Erythroblast (primary cell): ENCODE data around the gene NPM3.
"Not testable (repeated sequence)": the region's sequence is repeated elsewhere in the genome, so short reads cannot be mapped to it uniquely, and the experiment has no call there.

Experiments used
- GATA1 ChIP-seq: IDR thresholded peaks from 2 replicates; pipeline ENCODE4 v1.6.1; 2011; ENCODE audit warnings: low read depth, mild to moderate bottlenecking, control low read depth, low read length, moderate library complexity
- POLR2A ChIP-seq: IDR thresholded peaks from 2 replicates; pipeline ENCODE4 v1.6.1; 2011; ENCODE audit warnings: mild to moderate bottlenecking, low read length

GRCh38 chr10:101789231-101789630 is 6.0 kb upstream of the NPM3 start:
- TF ChIP-seq POLR2A, GATA1: not testable (repeated sequence)
